SK-N-SH (cell line): ENCODE data around the gene FANCI.

Experiments
- CTCF ChIP-seq: fragments of 200-600 bp; sonication (generic); IDR thresholded peaks from 2 replicates; pipeline ENCODE4 v1.6.1; 2017; ENCODE audit warnings: antibody characterized with exemption, mild to moderate bottlenecking, moderate library complexity
- ELF1 ChIP-seq: IDR thresholded peaks from 2 replicates; pipeline ENCODE4 v1.4.0; 2012
- EP300 ChIP-seq, 2 experiments: IDR thresholded peaks; 2 replicates each; pipeline versions ENCODE4 v1.4.0 to v1.6.1; 2012; ENCODE audit warnings: borderline replicate concordance in 1 of 2, low read depth in 1 of 2, low read length in 1 of 2
- FOSL2 ChIP-seq: IDR thresholded peaks from 2 replicates; pipeline ENCODE4 v1.4.0; 2012; ENCODE audit warnings: low read depth, mild to moderate bottlenecking, moderate library complexity, borderline replicate concordance
- GABPA ChIP-seq: IDR thresholded peaks from 2 replicates; pipeline ENCODE4 v1.4.0; 2012; ENCODE audit warnings: low read depth, mild to moderate bottlenecking
- JUND ChIP-seq: IDR thresholded peaks from 2 replicates; pipeline ENCODE4 v1.4.0; 2012
- NFIC ChIP-seq: IDR thresholded peaks from 2 replicates; pipeline ENCODE4 v1.4.0; 2012; ENCODE audit warnings: borderline replicate concordance
- POLR2AphosphoS5 ChIP-seq: IDR thresholded peaks from 2 replicates; pipeline ENCODE4 v1.6.1; 2012; ENCODE audit warnings: low read depth, low read length
- RAD21 ChIP-seq: IDR thresholded peaks from 2 replicates; pipeline ENCODE4 v1.6.1; 2012; ENCODE audit warnings: mild to moderate bottlenecking, low read length
- REST ChIP-seq: IDR thresholded peaks from 2 replicates; pipeline ENCODE4 v1.6.1; 2012; ENCODE audit warnings: mild to moderate bottlenecking, low read depth, low read length, moderate library complexity
- TAF1 ChIP-seq: IDR thresholded peaks from 2 replicates; pipeline ENCODE4 v1.6.1; 2012; ENCODE audit warnings: low read depth, mild to moderate bottlenecking, low read length, moderate library complexity, borderline replicate concordance
- USF2 ChIP-seq: fragments of 150-350 bp; IDR thresholded peaks from 2 replicates; pipeline ENCODE4 v1.6.1; 2017; ENCODE audit warnings: antibody characterized with exemption, low read length, low read depth, borderline replicate concordance

GRCh38 chr15:89361451-89362202 lies 117.8 kb downstream of the FANCI start:
- TF ChIP-seq POLR2AphosphoS5 (no peak), ELF1 (no peak), CTCF (no peak), REST (peak; percentile 99), NFIC (no peak), TAF1 (no peak), USF2 (no peak), JUND (no peak), RAD21 (no peak), GABPA (no peak), FOSL2 (no peak; the same call in 1 of the 2 replicates), EP300 (IDR thresholded peaks at IDR 0.05; ENCODE audit: borderline replicate concordance in 1 of 2, low read depth in 1 of 2, low read length in 1 of 2) (no peak)
